ENCODE measurements around the gene OPN1SW. TPM values are rescaled to one million over a fixed set of nuclear protein-coding genes. Genes with fewer than 3 reads are reported as not detected.

The OPN1SW gene
- total RNA-seq, 1 donor from 2014 or later = not detected

DNA sequence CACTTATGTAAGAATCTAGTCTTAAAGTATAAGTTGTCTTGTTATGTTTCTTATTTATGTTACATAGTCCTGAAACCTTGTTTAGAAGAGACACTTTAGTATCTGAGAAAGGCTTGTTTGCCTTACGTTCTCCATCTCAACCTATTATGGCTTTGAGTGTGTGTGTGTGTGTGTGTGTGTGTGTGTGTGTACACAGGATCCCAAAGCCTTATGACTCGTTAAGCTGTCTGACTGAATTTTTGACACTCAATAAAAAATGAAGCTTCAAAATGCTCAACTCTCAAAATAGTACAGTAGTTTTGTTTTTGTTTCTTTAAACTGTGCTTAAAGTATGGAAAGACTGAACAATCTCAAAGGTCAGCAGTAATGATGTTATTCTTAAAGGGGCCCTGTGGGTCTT lies 18.4 kb downstream of the OPN1SW start:
- DNase-seq = no peak

DNA sequence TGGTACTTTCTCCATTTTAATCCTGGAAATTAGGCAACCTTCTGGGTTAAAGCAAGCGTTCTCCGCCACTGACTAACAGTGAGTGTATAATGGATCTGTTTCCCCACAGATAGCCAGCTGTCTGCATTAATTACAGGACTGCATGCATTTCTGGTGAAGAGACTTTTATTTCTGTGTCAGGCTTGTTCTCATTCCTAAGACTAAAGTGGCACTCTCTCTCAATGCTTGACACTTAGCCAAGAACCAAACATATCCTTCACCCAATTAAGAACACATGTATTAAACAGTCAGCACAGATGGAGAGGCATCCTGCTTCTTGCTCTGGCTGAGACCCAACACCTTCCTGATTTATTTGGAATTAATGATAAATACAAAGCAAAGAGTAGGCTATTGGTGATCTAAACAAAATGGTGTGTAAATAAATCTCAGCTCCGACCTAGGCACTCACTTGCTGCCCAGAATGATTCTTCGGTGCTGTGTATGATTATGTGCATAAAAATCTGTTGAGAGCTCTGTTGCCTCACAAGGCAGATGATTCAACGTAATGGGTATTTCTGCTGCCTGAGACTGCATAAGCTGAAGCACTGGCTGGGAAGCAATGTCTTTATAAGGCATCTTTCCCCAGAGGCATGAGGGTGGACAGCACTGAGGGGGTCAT lies 19.6 kb downstream of the OPN1SW start:
- no peak for DNase-seq

DNA sequence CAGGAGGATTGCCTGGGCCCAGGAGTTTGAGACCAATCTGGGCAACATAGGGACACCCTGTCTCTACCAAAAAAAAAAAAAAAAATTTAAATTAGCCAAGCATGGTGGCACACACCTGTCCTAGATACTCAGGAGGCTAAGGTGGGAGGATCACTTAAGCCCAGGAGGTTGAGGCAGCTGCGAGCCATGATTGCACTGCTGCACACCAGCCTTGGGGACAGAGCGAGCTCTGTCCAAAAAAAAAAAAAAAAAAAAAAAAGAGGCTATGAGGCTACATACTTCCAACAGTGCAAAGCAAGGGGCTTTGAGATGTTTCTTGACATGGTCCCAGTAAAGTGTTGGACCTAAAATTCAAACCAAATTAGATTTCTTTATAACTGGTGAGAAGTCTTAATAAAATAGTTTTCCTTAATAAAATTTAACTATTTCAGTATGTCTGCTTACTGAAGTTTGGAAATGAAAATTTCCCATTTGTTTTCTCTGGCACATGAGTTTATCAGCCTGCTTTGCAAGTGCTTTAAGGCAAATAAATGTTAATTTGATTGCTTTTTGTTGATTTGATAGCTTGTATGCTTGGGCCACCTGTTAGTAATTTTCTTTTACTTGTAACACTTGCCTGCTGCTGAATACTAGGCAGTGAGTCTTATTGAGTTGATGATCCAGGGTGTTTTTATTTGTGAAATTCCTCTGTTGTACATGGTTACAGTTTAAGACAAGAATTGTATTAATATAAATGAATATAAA lies 20.3 kb downstream of the OPN1SW start:
- DNase-seq = no peak

DNA sequence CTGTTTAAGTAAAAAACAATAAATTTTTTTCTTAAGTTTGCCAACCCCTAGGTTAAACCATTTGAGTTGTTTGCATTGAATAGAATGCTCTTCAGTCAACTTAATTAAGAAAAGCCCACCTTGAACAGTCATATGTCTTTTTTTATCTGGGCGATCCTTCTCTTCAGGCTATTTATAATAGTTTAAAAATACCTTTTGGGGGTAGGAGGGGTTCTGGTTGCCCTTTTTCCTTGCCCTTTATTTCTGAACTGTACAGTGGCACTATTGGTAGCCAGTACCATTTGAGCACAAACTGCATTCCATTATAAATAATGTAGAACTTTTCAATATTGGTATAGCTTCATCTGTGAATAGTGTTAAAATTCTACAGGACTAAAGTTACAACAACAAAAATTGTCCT lies 23.3 kb downstream of the OPN1SW start:
- no peak for DNase-seq

DNA sequence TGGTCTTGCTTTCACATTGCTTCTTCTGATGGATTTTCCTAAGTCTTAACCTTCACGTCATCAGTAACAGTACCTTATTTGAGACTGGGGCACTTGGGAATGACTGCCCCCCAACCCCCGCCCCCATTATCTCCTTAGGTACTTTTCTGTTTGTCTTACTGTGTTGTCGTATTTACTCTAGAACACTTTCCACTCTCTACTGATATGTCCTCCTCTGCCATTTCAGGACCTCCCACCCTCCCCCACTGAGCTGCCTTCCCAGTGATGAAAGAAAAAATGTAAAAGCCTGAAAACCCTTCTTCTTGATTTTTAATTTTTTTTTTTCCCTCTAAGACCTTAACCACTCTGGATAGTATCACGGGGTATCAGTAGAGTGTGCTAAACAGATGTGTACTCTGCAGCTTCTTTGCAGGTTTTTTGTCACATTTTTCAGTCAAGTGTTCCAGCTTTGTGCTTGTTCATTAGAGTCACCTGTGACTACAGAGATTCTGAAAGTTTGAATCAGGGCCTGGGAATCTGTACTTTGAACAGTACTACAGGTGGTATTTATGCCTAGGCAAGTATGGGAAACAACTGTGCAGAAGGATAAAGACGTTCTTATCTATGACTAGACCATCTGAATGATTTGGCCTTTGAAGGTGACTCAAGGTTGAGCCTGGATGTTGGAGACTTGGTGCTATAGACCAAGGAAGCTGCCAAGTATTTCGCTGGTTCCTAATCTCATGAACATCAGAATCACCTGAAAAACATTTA lies 28.1 kb downstream of the OPN1SW start:
- DNase-seq = no peak

DNA sequence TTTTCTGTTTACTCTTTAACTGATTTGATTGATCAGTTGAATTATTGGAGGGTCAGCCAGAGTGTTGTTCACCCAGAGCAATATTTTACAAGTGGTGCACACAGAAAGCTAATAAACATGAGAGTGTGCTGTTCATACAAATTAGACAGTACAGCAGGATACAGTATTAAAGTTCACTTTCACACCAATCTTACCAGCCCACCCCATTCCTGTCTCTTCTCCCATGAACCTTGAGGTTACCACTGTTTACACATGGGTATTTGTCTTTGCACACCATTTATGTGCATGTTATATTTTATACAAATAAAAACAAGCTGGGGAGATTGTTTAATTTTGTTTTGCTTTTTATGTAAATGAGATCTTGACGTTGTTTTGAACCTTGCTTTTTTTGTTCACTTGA lies 29.9 kb downstream of the OPN1SW start:
- no peak for DNase-seq

DNA sequence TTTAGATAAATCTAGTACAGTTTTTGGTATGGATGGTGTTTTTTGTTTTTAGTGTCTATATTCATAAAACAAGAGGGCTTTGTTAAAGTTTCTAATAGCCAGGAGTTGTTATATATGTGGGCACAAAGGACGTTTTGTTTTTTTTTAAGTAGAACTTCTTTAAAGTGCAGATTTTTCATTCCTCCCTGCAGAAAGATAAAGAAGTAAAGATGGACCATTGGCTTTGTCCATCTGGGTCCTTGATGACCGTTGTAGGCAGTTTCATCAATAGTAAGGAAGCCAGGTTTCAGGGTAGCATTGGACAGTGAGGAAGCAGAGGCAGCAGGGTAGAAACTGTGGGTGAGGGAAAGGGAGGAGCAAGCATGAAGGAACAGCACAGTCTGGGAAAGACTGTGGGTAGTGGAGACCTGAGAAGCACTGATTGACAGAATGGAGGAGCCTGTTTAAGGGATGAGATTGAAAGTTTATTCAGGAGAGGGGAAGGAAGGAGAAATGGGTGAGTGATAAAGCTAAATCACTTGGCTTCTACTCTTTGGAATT lies 31.2 kb downstream of the OPN1SW start:
- no peak for DNase-seq

DNA sequence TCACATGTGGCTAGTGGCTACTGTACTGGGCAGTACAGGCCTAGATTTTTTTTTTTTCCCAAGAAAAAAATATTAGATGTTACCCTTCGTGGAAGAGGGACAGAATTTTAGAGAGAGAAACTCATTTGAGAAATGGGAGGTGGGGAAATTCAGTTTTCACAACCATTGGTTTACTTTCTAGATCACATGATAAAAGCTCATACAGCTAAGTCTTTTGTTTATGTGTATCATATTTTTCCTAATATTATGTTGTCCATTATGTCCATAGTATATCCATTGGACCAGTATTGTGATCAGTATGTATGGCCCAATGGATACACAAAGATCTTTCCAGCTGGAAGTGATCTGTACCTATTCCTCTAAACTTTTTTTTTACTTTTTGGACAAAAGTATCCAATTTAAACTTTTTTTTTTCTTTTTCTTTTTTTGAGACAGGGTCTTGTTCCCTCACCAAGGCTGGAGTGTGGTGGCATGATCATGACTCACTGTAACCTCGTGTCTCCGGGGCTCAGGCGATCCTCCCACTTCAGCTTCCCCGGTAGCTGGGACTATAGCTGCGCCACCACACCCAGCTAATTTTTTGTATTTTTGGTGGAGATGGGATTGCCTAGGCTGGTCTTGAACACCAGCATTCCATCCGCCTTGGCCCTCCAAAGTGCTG lies 32.4 kb downstream of the OPN1SW start:
- no peak for DNase-seq

DNA sequence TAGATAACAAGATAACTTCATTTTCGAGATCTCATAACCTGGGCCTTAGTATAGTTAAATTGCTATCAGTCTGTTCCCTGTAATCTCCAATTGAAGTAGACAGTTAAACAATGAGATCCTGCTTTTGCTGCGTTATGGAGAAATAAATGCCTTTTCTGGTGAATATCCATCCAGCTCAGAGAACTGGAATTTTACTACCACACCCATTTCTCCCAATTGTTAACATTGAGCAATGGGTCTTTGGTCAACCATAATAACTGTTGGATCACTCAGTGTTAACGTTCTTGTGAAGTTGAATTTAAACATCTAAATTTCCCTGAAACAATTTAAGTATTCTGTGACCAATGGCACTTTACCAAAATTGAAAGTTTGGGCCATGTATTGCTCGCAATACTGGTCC lies 33.4 kb downstream of the OPN1SW start:
- no peak for DNase-seq

DNA sequence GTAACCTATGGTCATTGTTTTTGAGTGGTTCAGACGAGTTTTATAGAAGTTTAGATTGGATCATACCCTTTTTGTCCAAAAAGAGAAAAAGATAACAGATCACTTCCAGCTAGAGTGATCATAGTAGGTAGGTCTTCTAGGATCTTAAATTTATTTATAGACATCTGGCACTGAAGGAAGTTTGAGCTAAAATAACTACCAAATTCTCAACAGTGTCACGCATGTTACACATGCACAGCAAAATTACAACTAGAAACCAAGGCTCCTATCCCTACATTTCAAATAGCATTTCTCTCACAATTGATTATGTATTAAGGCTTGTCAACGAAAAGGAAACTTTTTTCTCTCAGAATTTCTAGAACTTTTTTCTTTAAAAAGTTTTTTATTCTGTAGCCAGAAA lies 34.1 kb downstream of the OPN1SW start:
- no peak for DNase-seq

DNA sequence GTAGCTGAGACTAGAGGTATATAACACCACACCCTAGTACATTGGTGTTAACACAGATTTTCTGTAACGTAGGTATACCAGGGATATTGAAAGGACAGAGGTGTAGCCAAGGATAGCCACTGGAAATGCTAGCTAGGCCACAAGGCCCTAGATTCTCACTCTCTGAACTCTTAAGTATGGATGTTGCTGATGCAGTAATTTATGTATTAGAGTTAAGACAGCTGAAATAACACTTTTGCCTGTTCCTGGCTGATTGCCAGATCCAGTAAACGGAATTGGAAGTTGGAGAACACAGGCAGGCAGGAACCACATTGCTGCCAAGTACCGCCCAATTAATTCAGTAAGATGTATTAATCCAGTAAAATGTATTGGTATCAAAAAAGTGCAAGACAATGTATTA lies 34.6 kb downstream of the OPN1SW start:
- DNase-seq = no peak

DNA sequence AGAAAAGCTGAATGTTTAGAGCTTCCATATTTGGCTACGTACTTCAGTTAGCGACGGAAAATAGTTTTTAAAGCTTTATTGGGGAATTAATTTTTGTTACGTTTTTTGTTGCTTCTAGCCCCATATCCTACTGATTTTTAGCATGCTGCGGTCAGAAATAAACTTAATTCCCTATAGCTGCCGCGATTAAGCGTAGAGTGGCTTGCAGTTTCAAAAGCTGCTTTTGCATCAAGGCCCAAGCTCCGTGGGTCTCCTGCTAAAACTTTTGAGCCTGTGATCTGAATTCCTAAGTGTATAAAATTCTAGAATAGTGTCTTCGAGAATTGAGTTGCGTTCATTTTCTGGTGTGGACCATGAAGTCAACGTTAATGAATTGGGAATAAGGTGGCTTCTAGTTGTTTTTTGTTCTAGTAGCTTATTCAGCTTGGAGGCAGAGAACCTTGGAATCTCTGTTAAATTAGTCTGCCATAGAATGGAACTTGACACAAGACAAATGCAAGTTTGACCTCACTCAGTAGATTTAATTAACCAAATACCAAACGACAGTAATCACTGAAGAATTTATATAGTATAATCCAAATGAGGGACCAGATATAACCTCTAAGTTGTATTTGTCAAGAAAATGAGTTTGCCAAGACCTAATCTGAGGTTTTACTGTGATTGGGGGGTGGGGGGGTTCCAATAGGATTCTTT lies 35.5 kb downstream of the OPN1SW start:
- DNase-seq = no peak

DNA sequence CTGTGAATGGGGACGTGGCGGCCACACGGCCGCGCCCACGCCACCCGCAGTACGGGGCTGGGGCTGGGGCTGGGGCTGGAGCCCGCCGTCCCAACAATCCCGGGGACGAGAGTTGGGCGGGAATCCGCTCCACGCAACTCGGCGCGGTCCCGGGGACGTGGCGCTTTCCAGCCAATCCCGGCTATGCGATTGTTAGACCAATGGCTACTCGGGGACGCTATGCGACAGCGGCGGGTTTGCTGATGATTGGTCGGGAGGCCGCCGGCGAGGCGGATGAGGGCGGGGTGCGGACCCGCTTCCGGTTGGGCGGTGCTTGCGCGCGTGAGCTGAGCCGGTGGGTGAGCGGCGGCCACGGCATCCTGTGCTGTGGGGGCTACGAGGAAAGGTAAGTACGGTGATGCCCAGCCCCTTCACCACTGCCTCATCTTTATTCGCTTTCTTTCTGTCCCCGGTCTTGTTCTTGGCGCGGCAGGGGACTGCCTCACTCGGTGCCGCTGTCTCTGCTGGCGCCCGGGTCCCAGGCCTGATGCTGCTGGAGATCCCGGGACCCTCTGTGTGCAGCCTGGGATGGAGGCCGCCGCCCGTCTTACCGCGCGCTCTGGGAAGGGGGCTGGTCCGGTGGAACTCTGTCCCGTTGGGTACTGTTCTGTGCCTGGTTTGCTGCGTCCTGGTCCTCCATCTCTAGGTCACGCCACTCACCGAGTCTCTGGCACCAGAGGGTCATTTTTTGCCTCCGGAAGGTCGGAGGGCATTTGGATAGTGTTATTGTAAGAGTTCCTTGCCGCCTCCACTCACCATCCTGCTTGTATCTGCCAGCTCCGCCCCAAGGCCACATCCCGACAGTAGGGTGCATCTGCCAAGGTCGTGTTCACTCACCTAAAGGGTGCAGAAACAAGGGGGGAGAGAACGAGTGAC lies 36.3 kb downstream of the OPN1SW start, which contains the start of gene CALU:
Gene CALU (plus strand): TSS at position 312 of the 915 bp plus-strand sequence. CDS start 9,225 bp downstream, outside the sequence.
- DNase-seq = peak; percentile 95

DNA sequence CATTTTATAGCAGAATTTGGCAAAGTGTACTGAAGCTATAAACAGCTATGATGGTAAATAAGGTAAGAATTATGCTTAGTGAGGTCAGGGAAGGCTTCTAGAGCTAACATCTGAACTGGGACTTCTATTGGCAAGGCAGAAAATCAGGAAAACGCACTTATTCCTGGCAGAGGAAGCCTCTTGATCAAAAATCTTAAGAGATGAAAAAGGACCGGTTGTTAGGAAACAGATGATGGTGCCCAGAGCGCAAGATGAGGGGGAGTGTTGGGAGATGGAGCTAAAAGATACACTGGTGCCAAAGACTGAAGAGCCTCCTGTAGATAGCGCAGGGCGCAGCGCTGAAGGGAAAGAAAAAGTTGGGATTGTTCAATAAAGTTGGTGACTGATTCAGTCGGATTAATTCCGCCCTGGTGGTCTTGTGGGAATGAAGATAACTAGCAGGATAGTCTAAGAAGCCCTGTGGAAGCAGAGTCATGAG lies 37.0 kb downstream of the OPN1SW start:
- no peak for DNase-seq

DNA sequence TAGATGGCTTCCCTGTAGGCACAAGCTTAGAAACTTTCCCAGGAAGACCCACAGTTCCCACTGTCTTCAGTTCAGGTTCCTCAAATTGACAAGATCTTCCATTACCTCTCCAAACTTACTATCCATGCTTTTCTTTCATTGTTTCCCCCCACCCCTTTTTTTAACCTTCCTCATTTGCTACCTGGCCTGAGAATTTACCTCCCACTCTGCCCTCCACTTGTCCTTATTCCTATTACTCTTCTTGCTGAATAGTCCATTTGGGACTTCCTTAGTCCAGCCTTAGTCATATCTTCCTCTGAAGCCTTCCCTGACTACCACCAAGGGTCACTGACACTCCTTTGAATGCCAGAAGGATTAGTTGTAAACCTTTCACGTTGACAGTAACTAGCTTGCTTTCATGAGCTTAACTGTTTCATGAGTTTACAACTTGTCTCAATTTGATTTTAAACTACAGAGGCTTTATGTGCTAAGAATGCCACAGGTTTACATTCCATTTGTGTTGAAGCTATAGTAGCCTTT lies 37.7 kb downstream of the OPN1SW start:
- DNase-seq = no peak

DNA sequence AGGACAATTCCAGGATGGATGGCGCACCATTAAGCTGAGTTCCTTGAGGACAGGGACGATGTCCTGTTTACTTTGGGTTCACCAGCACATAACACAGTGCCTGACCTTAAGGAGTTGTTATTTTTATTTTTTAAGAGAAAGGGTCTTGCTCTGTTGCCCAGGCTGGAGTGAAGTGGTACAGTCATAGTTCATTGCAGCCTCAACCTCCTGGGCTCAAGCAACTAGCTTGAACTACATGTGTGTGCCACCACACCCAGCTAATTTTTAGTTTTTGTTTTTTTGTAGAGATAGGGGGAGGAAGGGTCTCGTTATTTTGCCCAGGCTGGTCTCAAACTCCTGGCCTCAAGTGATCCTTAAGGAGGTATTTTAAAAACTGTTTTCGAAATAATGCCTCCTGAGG lies 38.2 kb downstream of the OPN1SW start:
- DNase-seq = no peak

DNA sequence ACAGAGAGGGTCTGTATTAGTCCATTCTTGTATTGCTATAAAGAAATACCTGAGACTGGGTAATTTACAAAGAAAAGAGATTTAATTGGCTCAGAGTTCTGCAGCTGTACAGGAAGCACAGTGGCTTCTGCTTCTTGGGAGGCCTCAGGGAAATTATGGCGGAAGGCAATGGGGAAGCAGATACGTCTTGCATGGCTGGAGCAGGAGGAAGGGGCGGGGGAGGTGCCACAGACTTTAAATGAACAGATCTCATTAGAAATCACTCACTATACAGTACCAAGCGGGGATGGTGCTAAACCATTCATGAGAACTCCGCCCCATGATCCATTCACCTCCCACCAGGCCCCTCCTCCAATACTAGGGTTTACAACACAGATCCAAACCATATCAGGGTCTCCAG lies 40.2 kb downstream of the OPN1SW start:
- no peak for DNase-seq

DNA sequence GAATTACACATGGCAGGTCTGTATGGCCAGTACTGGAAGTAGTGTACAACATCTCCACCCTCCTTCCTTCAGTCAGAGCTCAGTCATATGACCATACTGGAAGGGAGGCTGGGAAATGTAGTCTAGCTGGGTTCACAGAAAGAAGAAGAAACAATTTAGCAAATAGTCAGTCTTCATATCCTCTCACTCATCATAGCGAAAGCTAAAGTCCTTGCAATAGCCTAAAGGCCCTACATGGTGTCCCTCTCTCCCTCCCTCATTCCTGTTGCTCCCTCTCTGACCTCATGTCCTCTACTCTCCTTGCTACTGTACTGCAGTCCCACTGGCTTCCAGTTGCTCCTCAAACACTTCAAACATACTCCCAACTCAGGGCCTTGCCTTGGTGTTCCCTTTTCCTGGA lies 40.7 kb downstream of the OPN1SW start:
- DNase-seq = no peak

DNA sequence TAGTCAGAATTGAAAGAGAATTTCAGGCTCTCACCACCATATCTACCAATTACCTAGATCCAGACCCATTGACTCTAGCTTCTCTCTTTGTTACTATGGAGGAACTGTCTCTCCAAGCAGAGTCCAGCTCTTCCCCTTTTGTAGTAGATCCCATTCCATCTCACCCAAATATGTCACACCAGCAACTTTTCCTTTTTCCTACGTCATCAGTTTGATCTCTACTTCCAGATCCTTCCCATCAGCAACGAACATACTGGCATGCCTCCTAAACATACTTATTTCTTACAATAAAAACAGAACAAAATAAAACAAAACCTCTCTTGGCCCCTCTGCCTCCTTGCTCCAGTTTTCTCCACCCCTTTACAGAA lies 42.3 kb downstream of the OPN1SW start:
- no peak for DNase-seq

DNA sequence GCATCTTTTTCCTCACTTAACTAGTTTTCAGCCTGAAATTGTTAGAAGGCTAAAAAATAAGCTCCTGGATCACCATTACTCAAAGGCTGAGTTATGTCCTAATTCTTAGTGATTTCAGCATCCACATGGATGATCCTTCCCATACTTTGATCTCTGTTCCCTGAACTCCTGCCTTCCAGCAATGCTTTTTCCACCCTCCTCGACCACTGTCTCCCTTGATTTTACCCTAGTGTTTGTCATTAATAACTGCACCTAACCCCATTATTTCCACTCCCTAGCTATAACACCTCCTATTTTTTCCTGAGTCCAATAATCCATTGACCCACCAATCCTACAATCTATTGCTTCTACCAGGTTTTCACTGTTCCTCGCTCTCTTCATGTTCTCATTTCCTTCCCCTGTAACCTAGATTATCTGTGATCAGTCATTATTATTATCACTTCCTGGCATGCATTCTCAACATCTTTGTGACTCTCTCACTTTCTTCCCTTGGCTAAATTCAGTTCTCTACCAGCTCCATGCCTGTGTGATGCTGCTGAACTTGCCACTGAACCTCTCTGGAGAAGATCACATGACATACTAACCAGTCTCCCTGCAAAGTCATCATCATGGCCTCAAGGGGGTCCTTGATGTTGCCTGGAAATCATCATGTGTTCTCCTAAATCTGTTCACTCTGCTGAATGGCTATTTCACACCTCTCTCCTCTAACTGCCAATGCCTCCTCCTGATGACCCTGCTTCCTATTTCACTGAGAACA lies 42.9 kb downstream of the OPN1SW start:
- no peak for DNase-seq

All from occipital lobe (tissue), 2 donors.